Measurements from ENCODE around the gene KCP. TPM values are rescaled to one million over a fixed set of nuclear protein-coding genes. Genes with fewer than 3 reads are reported as not detected.

Gene KCP
- total and polyA plus RNA-seq, 8 donors = 0.73 to 2.3 (median 1.6) TPM; not detected in 5

GRCh38 chr7:128876978-128877755 is 33.3 kb downstream of the KCP start:
- WGBS, 5 donors = 93 to 97% (median 94%) methylated on average over 16 to 32 of the region's 32 CpGs
- Histone ChIP-seq H3K27me3 (peaks cover 0 to 3% (median 0%) of the 10 kb centered on the region in 3 donors), H3K9me3 (no peaks in the 10 kb centered on the region), H3K27ac (no peak overlapping the region), H3K4me3 (no peak overlapping the region), H3K36me3 (no peaks in the 10 kb centered on the region), H3K4me1 (peaks cover 0 to 5% (median 0%) of the 10 kb centered on the region in 4 donors)
- no peak for DNase-seq
- intact Hi-C loops (cut with DNase I; ENCODE audit: low total_unique reads) = no loop called here
- TF ChIP-seq POLR2A (IDR thresholded peaks at IDR 0.05) (no peak), EP300 (IDR thresholded peaks at IDR 0.05) (no peak), POLR2AphosphoS5 (IDR thresholded peaks at IDR 0.05) (no peak)
- TF ChIP-seq, protein P1, sequence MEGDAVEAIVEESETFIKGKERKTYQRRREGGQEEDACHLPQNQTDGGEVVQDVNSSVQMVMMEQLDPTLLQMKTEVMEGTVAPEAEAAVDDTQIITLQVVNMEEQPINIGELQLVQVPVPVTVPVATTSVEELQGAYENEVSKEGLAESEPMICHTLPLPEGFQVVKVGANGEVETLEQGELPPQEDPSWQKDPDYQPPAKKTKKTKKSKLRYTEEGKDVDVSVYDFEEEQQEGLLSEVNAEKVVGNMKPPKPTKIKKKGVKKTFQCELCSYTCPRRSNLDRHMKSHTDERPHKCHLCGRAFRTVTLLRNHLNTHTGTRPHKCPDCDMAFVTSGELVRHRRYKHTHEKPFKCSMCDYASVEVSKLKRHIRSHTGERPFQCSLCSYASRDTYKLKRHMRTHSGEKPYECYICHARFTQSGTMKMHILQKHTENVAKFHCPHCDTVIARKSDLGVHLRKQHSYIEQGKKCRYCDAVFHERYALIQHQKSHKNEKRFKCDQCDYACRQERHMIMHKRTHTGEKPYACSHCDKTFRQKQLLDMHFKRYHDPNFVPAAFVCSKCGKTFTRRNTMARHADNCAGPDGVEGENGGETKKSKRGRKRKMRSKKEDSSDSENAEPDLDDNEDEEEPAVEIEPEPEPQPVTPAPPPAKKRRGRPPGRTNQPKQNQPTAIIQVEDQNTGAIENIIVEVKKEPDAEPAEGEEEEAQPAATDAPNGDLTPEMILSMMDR (IDR thresholded peaks at IDR 0.05) = no peak

DNA sequence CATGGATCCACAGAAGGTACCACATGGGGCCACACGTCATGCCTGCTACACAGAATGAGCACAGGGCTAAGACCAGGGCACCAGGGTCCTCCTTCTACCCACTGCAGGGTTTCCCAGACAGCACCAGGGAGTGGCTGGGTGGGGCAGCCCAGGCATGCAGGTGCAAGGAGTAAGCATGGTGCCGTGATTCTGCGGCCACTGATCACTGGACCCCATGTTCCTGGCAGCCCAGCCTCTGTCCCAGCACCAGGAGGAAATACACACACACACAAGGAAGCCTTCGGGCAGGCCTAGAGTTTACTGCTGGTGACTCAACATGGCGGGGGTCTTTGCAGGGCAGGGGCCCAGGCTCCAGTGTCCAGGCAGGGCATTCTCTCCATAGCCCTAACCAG is 33.9 kb downstream of the KCP start:
- no peaks in the 10 kb centered on the region for H3K36me3 ChIP-seq
- intact Hi-C loops (cut with DNase I; ENCODE audit: low total_unique reads) = no loop called here
- no peak for TF ChIP-seq EP300 (IDR thresholded peaks at IDR 0.05)
- no peaks in the 10 kb centered on the region for H3K9me3 ChIP-seq
- H3K4me3 ChIP-seq = no peak overlapping the region
- H3K27ac ChIP-seq = no peak overlapping the region
- DNase-seq = peak in 1 of 2 donors; percentile 54
- peaks cover 0 to 3% (median 0%) of the 10 kb centered on the region in 3 donors for H3K27me3 ChIP-seq
- 40 to 63% (median 59%) methylated on average over 1 to 5 of the region's 5 CpGs; no CpG with 5 or more reads in 1 of the 5 donors for WGBS, 5 donors
- peaks cover 0 to 5% (median 0%) of the 10 kb centered on the region in 4 donors for H3K4me1 ChIP-seq

DNA sequence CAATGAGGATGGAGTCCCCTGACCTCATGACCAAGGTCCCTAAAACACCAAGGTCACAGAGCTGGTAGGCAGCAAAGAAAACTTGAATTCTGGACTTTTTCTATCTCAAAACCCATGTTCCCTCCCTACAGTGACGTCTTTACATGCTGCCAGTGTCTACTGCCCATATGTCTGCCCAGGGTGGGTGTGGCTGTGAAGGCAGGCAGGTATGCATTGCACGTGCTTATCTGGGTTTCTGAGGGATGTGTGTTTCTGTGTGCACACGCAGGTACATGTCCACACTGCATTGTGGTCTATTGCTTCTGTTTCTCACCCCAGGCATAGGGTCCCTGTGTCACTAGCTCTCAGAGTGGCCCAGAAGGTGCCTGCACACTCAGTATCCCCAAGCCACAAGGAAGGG is 34.4 kb downstream of the KCP start:
- Histone ChIP-seq H3K4me3 (no peak overlapping the region), H3K27ac (no peak overlapping the region), H3K4me1 (peaks cover 0 to 5% (median 0%) of the 10 kb centered on the region in 4 donors), H3K36me3 (no peaks in the 10 kb centered on the region), H3K9me3 (no peaks in the 10 kb centered on the region), H3K27me3 (peaks cover 0 to 3% (median 0%) of the 10 kb centered on the region in 3 donors)
- DNase-seq = peak in 1 of 2 donors; percentile 67
- intact Hi-C loops (cut with DNase I; ENCODE audit: low total_unique reads) = no loop called here
- TF ChIP-seq, protein P1 (IDR thresholded peaks at IDR 0.05) = no peak
- no peak for TF ChIP-seq EP300 (IDR thresholded peaks at IDR 0.05)
- TF ChIP-seq POLR2A (IDR thresholded peaks at IDR 0.05) = no peak
- TF ChIP-seq POLR2AphosphoS5 (IDR thresholded peaks at IDR 0.05) = no peak
- 18 to 47% (median 37%) methylated on average over 3 of the region's 3 CpGs for WGBS, 5 donors

DNA sequence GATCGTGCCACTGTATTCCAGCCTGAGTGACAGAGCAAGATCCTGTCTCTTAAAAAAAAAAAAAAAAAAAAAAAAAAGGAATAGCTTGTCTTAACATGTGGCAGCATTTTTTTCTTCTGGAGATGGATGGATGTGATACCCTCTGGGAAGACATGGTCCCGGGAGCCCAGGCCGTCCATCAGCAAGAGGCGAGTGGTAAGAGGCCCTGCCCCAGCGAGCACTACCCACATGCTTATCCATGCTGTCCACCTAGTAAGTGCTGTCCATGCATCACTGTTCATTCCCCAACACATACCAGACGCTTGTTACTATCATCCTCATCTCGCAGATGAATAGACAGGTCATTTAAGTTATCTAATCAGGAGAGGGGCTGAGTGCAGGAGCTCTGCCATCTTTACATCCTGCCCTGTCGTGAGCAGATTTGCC is 35.0 kb downstream of the KCP start:
- TF ChIP-seq POLR2A (IDR thresholded peaks at IDR 0.05) (no peak), EP300 (IDR thresholded peaks at IDR 0.05) (no peak), POLR2AphosphoS5 (IDR thresholded peaks at IDR 0.05) (no peak)
- TF ChIP-seq, protein P1 (IDR thresholded peaks at IDR 0.05) = no peak
- Histone ChIP-seq H3K4me1 (peaks cover 0 to 5% (median 0%) of the 10 kb centered on the region in 4 donors), H3K4me3 (no peak overlapping the region), H3K27ac (no peak overlapping the region), H3K9me3 (no peaks in the 10 kb centered on the region), H3K27me3 (peaks cover 0 to 3% (median 0%) of the 10 kb centered on the region in 3 donors), H3K36me3 (no peaks in the 10 kb centered on the region)
- no peak for DNase-seq
- intact Hi-C loops (cut with DNase I; ENCODE audit: low total_unique reads) = no loop called here
- WGBS, 5 donors = 74 to 83% (median 79%) methylated on average over 8 of the region's 8 CpGs

Data from stomach (tissue), 9 donors.